Occipital lobe (tissue), 2 donors: ENCODE results near the gene ARPC5. TPM values are rescaled to one million over a fixed set of nuclear protein-coding genes. Genes with fewer than 3 reads are reported as not detected.
"Not testable (repeated sequence)": the region's sequence is repeated elsewhere in the genome, so short reads cannot be mapped to it uniquely, and the experiment has no call there.

ENCODE experiments used
- DNase-seq: peaks from one replicate; lab custom pipeline; 2025; lab: John Stamatoyannopoulos, UW
- total RNA-seq: library from RNA; depleted of rRNA; stranded (reverse); fragments of >200 nt; gene quantifications from one replicate; pipeline ENCODE4 v1.2.3, GENCODE V29; 2014

Gene ARPC5
- total RNA-seq, 1 donor from 2014 or later: 145 TPM

DNA sequence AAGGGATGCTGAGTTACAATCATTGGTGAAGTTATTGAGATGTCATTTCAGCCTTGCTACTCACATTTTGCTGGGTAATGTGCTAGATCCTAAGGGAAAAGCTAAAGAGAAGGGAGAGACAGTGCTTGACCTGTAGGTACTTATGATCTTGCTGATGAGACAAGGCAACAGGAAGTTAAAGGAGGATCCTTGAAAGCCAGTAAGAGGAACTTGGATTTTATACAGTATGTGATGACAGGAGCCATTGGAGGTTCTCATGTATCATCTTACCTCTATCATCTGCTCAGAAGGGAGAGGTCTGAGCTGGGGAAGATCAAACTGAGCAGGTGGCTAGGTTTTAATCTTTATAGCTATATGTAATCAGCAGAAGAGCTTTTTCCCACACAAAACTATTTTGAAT is 11.2 kb upstream of the ARPC5 start:
- DNase-seq: no peak

DNA sequence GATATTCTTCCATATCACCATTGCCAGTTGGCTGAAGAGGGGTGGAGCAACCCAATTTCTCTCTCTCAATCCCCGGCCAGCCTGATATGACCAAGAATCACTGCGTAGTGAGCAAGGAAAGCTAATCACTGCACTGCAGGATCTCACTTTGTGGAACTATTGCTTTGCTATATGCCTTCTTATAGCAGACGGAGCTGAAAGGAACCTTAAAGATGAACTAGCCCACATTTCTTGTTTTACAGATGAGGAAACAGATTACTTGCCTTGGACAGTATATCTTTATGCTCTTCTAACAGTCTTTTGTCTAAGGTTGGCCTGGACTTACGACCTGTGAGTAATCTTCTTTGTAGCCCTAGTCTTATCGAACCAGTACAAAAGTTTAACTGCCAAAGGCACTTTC is 9.9 kb upstream of the ARPC5 start:
- DNase-seq: no peak

DNA sequence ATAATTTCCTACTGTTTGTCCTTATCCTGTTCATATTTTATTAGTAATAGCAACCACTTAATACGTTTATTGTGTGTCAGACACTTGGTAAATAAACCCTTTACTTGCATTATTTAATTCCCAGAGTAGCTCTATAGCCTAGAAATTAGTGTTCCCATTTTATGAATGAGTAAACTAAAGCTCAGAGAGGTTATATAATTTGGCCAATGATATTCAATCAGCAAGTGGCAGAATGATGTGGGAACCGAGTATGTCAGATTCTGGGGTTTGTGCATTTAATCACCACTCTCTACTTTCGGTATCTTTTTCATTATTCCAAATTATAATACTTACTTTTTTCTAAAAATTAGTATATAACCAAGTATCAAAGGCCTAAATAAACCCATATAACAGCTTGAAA is 6.6 kb upstream of the ARPC5 start:
- no peak for DNase-seq

DNA sequence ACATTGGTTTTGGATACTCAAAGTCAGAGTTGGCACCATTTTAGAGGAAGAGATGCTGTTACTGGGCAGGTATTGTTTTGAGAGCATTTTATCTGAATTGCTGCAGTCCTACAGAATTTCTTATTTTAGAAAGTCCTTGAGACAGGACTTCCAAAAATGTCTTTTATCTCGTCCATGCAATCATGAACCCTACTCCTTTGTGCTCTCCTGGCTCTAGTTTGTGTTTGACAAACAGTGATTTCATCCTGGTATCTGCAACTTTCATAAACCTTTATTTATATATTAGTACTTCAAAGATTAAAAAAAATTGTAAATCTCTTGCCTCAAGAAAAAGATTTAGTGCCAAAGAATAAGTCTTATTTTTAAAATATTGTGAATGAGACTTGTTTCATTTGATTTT is 4.6 kb upstream of the ARPC5 start:
- DNase-seq: no peak

DNA sequence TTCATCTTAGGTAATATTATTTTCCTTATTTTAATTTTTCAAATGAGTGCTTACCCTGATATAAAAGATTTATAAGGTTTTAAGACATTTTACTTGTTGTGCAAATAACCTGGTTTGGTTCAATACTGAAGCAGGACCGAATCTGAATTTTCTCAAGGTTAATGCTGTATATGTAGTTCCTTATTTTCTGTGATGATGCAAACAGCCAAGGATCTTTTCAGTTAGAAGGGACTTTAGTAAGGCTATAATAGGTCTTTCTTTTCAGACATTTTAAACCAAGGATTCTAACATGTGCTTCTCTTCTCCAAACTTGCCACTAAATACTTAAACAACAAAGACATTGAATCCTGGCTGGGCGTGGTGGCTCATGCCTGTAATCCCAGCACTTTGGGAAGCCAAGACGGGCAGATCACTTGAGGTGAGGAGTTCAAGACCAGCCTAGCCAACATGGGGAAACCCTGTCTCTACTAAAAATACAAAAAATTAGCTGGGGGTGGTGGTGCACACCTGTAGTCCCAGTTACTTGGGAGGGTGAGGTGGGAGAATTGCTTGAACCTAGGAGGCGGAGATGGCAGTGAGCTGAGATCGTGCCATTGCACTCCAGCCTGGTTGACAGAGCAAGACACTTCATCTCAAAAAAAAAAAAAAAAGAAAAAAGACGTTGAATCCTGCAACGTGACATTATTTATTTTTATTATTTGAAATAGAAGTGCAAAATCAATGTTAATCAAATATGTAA is 3.2 kb upstream of the ARPC5 start:
- DNase-seq: no peak

DNA sequence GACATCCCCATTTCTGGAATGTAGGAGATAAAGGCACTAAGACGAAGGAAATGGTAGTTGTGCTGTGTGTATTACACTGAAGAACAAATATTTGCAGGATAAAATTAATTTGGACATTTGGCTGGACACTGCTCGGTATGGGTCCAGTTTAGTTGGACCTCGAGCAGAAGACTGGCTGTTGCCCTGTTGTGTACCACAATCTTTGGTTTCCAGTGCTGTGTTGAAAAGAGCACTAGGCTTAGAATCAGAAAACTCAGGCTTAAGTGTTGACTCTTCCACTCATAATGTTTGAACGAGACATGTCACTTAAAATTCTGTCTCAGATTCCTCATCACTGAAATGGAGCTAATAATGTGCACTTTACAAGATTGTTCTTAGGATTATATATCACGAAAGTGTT is 1.2 kb upstream of the ARPC5 start:
- DNase-seq: no peak

DNA sequence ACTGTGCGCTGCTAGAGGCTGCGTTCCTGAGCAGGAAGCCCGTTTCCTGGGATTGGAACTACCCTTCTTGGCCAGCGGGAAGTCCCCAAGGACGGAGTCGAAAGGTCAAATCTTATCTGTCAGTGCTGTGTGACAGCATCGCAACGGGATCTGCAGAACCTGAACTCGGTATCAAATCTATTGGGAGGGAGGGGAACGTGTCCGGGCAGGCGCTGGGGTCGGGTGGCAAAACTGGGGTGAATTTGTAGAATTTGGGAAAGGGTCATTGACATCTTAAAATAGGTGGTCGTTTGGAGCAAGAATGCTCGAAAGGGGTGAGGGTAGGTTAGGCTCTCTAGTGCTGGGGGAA is 725 bp upstream of the ARPC5 start:
- DNase-seq: no peak

DNA sequence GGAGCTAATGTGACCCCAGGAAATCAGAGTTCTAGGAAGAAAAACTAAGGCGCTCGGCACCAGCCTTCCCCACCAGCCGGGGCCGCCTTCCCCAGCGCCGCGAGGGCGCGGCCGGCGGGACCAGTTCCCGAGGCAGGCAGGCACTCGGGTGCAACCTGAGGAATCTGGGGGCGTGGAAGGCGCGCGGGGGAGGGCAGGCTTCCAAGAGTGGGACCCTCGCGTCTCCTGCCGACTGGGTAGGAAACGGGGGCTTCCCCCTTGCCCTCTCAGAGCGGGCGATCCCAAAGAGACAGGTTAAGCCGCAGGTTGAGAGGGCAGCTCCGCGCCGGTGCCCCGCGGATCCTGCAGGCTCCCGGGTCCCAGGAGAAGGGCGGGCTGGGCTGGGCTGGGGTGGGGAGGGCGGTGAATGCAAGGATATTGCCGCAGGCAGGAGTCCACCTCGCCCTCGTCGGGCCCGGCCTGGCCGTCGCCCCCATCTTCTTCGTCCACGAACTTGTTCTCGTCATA is 431 bp downstream of the ARPC5 start:
- no peak for DNase-seq

DNA sequence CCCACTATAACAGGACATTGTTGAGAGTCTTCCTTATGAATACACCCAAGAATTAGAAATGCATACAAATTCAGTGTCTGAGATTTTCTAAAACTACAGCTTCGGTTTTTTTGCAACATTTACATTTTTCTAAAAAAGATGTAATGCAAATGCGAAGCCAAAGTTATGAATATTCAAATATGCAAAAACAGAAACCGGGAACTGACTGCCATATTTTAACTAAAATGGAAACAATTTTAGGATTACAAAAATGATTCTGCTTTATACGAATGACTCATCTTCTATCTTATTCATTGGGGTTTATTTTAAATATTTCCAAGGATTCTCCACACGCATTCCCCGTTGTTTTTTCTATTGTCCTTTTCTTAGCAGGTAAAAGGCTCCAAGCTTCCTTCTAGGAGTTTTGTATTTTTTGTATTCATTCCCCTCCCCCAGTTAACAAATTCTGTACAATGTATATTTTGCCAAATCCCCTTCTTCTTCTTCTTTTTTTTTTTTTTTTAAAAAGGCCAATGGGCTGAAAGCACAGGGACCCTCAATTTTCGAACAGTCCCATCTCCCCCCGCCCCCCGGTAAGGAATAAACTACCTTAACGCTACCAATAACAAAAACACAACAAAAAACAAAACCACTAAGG is 1.0 kb downstream of the ARPC5 start:
- no peak for DNase-seq

DNA sequence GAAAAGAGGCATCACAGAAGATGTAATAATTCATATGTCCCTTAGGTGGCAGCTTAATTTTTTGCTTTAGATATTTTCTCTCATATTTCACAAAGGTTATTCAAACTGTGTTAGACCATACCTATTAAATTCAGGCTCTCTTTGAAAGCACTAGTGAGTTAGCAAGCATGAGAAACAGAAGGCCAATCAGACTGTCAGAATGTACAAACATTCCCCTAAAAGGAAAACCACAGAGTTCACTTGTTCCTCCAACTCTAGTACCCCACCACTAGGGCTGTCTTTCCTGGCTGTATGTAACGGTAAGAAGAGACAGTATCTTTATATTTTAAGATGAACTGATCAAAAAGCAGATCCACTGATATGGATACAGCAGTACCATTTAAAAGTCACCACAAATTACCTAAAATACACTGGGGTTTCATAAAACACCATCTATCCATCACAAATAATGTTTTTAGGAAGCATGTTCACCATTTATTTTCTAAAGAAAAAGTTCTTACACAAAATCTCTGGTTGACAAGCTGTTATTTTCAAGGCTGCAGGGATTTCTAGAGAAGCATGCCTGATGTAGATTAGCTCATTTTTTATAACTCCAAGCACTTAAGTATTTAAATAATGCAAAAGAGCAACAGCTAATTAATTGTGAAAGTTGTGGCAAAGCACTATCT is 1.8 kb downstream of the ARPC5 start:
- no peak for DNase-seq

DNA sequence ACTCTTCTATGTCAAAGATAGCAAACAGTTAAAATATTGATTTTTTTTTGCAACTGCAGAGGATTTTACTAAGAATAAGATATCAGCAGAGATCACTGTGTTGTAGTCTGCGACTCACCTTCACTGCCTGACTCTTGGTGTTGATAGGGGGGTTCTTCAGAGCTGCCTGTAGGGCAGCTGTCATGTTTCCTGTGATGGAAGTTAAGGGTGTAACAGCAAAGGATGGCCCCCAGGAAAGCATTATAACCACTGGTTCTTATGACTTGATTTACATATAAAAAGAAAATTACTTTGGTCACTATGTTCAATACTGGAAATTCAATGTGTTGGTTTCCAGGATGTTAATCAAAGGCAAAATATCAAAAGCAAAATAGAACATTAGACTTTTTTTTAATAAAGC is 2.6 kb downstream of the ARPC5 start:
- no peak for DNase-seq

DNA sequence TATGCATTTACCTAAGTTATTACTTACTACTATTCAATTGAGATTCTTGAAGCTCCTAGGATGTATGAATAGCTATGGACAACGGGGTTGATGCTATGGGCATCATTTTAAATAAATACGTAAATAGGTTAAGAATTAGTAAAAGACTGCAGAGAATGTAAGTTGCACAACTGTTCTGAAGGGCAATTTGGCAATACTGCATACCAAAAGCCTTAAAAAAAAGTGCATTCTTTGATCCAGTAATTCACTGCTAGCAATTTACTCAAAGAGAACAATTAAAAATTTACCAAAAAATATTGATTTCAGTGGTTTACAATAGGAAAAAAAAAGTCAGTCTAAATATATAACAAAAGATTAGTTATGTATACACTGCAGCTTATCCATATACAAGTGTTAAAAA is 3.5 kb downstream of the ARPC5 start:
- no peak for DNase-seq

DNA sequence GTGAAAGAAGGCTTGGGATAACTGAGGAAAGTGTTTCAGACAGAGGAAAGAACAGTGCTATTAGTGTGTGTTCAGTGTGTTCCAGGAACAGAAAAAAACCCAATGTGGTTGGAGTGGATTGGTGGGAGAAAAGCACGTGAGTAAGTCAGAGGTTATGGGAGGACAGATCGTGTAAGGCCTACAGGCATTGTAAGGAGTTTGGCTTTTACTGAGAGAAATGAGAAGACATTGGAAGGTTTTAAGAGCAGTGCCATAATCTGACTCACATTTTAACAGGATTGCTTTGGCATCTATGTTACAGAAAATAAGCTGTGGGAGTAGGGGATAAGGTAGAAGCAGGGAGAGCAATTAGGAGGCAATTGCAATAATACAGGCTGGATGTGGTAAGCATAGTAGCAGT is 4.8 kb downstream of the ARPC5 start:
- no peak for DNase-seq

DNA sequence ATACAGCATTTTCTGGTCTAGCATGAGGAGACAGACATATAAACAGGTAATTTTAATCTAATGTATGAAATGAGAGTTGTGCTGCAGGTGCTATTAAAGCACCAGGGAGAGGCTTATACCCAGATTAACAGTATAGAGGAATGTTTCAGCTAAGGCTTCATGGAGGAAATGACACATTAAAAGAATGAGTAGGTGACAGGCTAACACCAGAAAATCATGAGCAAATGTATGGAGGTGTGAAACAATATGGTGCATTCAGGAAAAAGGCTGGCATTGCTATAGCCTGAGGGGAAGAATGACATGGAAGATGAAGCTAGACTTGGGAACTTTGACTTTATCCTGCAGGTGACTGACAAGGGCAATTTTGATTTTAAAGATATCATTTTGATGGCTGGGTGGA is 7.0 kb downstream of the ARPC5 start:
- DNase-seq: no peak

DNA sequence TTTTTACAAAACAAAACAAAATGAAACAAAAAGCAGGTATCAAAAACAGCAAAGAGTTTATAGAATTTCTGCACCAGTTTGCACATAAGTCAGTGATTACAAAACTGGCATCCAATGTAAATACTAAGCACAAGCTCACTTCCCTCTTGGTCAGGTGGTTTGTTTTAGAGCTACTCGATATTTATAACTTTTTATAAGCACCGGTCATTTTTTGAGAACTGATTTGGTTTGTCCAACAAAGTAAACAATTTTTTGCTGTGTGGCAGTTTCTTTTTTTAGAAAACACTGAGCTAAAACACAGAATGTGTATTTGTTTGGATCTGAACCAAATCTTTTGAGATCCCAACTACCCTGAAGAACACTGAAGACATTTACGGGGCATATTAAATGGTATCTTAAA is 9.3 kb downstream of the ARPC5 start:
- not testable (repeated sequence) for DNase-seq

DNA sequence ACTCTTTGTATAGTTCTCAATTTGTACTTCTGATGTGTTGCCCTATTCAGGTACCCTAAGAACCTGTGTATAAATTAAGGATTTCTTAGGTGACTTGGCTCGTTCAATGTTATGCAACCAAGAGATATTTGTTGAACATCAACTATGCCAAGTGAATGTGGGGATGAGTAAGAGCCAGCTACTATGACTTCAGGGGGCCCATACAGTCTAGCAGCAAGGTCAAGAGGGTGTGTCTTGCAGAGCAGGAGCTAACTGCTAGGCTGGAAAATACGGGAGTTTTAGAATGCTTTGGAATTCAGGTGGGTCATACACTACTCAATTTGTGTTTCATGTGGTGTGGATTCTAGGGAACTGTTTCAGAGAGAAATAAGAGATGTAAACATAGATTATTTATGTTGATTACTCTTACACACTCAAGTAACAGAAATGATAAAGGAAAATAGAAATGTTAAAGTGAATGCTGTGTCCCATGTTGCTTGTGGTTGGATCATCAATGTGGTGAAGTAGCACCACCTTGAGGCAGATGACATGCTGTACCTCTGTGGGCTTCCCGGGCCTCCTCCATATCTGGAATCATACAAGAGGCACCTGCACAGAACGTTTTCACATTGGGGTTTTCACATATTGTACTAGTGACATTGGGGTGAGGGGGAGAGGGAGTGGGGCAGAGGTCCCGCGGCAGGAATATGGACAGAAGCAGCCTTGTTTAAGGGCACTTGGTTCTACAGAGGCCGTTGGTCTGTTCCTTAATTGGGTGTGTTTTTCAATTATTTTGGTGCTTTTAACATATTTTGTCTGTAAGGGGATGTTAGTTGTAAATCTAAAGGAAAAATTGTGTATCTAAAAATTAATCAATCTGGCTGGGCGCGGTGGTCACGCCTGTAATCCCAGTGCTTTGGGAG is 12.4 kb downstream of the ARPC5 start:
- no peak for DNase-seq

DNA sequence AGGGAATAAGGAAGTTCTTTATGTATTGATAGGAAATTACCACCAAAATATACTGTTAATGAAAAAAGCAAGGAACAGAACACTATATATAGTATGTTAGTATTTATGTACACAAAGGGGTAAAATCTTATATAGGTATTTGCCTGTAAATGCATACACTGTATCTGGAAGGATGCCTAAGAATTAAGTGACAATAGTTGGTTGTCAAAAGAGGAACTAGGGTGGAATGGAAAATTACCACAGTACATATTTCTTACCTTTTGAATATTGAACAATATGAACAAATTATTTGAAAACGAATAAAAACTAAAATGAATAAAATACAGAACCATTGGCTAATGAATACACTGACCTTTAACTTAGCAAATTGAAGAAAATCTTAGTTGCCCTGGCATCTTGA is 13.6 kb downstream of the ARPC5 start:
- no peak for DNase-seq

DNA sequence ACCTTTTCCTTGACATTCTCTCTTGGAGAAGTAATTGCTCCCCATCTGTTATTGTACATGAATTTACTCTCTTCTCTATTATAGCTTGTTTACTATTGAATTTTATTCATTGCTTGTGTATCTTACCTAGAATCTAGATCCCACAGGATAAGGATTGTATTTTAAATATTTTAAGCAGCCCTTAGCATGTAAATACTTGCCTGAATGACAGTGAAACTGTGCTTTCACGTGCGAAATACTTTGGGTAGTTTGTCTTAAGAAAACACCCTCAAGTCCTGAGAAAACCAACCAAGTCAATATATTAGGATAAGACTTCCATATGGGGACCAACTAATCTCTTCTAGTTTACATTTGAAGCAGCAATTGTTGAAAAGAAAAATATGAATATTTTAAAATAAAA is 15.3 kb downstream of the ARPC5 start:
- DNase-seq: no peak

DNA sequence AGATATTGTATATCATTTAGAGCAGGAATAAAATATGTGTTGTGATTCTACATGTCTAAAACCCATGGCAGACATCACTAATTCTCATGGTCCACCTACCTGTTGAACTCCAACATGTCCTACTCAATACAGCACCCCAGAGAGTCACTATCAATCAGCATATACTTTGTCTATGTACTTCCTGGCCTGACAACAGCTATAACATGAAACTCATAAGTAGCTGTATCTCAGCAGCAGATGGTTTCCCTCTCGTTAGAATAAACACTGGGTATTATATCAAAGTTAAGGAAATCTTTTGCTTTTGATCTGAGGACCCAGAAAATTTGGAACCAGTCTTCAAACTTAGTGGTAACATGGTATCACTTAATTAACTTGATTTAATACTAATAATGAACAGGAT is 15.8 kb downstream of the ARPC5 start:
- DNase-seq: no peak

DNA sequence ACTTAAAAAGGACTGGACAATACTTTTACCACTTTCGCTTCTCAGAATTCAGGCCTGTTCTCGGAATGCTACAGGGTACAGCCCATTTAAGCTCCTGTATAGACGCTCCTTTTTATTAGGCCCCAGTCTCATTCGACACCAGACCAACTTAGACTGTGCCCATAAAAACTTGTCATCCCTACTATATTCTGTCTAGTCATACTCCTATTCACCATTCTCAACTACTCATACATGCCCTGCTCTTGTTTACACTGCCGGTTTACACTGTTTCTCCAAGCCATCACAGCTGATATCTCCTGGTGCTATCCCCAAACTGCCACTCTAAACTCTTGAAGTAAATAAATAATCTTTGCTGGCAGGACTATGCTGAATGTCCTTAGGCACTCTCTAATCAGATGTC is 17.4 kb downstream of the ARPC5 start:
- DNase-seq: not testable (repeated sequence)

DNA sequence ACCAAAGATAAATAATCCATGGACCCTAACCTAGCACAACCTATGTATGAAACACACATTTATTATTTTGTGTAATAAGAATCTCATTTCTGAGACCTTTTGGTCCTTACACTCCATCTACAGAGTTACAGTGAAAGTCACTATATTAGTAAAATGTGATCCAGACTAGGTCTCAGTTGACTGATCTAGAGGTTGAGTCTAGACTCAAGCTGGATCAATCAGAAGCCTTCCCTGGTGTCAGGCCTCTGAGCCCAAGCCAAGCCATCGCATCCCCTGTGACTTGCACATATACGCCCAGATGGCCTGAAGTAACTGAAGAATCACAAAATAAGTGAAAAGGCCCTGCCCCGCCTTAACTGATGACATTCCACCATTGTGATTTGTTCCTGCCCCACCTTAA is 22.6 kb downstream of the ARPC5 start:
- not testable (repeated sequence) for DNase-seq

DNA sequence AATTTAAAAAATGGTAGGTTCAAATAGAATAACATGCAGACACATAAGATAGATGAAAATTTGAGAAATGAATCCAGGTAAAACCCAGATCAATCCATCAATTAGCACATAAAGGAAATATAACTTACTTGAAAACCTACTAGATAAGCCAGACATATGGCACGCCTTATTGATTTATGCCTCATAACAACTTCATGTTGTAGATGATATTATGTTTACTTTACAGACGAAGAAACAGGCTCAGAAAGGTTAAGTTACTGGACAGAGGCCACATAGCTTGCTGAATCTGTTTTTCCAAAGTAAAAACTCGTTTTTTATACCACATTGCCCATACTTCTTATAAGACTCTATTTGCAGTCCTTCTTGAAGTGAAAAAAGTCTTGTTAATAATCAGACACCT is 23.2 kb downstream of the ARPC5 start:
- DNase-seq: no peak
